Measurements from ENCODE around the gene LAT. TPM values are rescaled to one million over a fixed set of nuclear protein-coding genes. Genes with fewer than 3 reads are reported as not detected.
A peak's percentile ranks its signal among the peaks of the same experiment; 100 is the strongest.

Gene LAT
- total and polyA plus RNA-seq, 8 donors = 1.9 to 26.0 (median 2.7) TPM

DNA sequence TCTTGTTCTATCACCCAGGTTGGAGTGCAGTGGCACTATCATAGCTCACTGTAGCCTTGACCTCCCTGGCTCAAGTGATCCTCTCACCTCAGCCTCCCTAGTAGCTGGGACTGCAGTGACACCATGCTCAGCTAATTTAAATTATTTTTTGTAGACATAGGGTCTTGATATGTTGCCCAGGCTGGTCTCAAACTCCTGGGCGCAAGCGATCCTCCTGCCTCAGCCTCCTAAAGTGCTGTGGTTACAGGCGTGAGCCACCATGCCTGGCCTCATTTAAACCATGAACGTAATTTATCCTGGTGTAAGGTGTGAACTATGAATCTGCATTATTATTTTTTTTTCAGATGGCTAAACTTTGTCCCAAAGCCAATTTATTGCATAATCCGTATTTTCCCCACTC is 37.3 kb downstream of the LAT start:
- no peaks in the 10 kb centered on the region for H3K36me3 ChIP-seq
- no peak overlapping the region for H3K4me3 ChIP-seq
- DNase-seq (peak in 1 of 6 donors; percentile 3), ATAC-seq (no peak), FAIRE-seq (no peak)
- intact Hi-C loops (cut with DNase I) = no loop called here
- 68 to 75% methylated on average over 5 of the region's 5 CpGs for WGBS, 2 donors
- TF ChIP-seq, protein P1, sequence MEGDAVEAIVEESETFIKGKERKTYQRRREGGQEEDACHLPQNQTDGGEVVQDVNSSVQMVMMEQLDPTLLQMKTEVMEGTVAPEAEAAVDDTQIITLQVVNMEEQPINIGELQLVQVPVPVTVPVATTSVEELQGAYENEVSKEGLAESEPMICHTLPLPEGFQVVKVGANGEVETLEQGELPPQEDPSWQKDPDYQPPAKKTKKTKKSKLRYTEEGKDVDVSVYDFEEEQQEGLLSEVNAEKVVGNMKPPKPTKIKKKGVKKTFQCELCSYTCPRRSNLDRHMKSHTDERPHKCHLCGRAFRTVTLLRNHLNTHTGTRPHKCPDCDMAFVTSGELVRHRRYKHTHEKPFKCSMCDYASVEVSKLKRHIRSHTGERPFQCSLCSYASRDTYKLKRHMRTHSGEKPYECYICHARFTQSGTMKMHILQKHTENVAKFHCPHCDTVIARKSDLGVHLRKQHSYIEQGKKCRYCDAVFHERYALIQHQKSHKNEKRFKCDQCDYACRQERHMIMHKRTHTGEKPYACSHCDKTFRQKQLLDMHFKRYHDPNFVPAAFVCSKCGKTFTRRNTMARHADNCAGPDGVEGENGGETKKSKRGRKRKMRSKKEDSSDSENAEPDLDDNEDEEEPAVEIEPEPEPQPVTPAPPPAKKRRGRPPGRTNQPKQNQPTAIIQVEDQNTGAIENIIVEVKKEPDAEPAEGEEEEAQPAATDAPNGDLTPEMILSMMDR (IDR thresholded peaks at IDR 0.05) = no peak
- H3K27me3 ChIP-seq = no peaks in the 10 kb centered on the region
- H3K9me3 ChIP-seq = no peaks in the 10 kb centered on the region
- H3K27ac ChIP-seq = no peak overlapping the region
- no peaks in the 10 kb centered on the region for H3K4me1 ChIP-seq

DNA sequence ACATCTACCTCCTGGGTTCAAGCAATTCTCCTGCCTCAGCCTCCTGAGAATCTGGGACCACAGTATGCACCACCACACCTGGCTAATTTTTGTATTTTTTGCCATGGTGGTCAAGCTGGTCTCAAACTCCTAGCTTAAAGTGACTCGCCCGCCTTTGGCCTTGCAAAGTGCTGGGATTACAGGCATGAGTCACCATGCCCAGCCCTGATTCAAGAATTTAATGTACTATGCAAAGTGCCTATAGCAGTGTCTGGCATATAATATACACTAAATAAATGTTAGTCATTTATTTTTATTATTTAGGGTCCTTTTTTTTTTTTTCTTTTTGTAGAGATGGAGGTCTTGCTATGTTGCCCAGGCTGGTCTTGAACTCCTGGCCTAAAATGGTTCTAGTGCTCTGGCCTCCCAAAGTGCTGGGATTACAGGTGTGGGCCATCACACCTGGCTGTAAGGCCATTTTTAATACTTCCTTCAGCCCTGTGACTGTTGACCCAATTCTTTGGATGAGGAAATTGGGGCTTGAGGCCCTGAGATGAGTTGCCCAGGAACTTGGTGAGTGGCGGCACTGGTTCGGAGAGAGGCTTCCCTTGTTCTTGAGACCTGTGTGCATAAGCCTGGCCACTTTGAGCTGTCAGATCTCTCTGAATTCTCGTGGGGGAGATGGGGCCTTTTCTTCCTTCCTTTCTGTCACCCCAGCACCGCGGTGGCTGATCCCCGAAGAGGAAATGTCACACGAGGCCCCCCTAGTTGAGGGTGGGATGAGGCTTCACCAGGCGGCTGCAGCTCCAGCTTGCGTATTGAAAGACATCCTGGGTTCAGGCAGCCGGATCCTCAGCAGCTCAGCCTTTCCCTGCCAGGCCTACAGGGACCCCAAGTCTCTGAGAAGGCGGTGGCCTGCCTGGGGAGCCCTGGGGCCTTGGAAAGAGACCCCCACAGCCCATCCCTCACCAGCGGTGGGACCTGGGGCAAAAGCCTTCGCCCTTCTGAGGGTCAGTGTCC is 38.7 kb downstream of the LAT start:
- intact Hi-C loops (cut with DNase I) = no loop called here
- no peak for FAIRE-seq
- DNase-seq = peak in 1 of 6 donors; percentile 7

DNA sequence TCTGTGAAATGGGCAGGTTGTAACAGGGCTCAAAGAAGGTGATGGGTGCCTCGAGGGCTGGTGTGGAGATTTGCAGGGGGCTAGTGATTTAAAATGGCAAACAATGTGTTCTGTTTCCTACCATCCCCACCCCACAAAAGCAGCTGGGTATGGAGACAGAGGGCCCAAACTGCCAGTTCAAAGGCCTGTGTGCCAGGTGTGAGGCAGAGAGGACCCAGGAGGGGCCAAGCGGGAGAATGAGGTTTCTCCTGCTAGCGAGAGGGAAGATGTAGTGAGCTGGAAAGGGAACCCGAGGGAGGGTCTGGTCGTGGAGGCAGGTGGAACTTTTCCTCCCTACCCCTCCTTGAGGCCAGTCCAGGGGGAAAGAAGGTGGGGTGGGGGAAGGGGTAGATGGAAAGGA is 39.4 kb downstream of the LAT start:
- WGBS, 2 donors = 60 to 62% methylated on average over 5 of the region's 5 CpGs
- no peak for FAIRE-seq
- intact Hi-C loops (cut with DNase I) = no loop called here

More for the DNA sequence above, 38.7 kb downstream of the LAT start:
- Histone ChIP-seq H3K27ac (no peak overlapping the region), H3K9me3 (no peaks in the 10 kb centered on the region), H3K4me1 (no peaks in the 10 kb centered on the region), H3K27me3 (no peaks in the 10 kb centered on the region), H3K4me3 (no peak overlapping the region), H3K36me3 (no peaks in the 10 kb centered on the region)
- TF ChIP-seq, protein P1 (IDR thresholded peaks at IDR 0.05) = no peak
- no peak for ATAC-seq
- 61 to 75% methylated on average over 15 of the region's 15 CpGs for WGBS, 2 donors

DNA sequence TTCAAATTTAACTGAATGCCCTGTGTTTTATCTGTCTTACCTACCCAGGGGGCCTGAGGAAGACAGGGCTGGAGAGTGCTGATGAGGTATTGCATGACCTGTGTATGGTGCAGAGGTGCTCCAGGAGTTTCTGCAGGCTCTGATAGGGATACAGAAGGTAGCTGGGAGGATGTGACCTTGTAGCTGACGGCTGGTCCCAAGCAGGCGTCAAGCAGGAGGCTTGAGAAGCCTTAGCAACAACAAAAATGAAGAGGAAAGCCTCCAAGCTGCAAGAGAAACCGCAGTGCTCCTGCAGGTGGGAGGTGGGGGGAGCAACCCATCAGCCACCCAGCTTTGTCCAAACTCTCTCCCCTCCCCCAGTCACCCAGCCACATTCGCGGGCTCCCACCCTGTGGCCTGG is 40.4 kb downstream of the LAT start:
- intact Hi-C loops (cut with DNase I) = no loop called here
- FAIRE-seq = no peak

More for the DNA sequence above, 39.4 kb downstream of the LAT start:
- Histone ChIP-seq H3K9me3 (no peaks in the 10 kb centered on the region), H3K4me1 (no peaks in the 10 kb centered on the region), H3K27ac (no peak overlapping the region), H3K4me3 (no peak overlapping the region), H3K27me3 (no peaks in the 10 kb centered on the region), H3K36me3 (no peaks in the 10 kb centered on the region)
- TF ChIP-seq, protein P1 (IDR thresholded peaks at IDR 0.05) = no peak
- ATAC-seq (no peak), DNase-seq (no peak)

More for the DNA sequence above, 40.4 kb downstream of the LAT start:
- no peak overlapping the region for H3K4me3 ChIP-seq
- H3K36me3 ChIP-seq = no peaks in the 10 kb centered on the region
- H3K27me3 ChIP-seq = no peaks in the 10 kb centered on the region
- no peaks in the 10 kb centered on the region for H3K9me3 ChIP-seq
- TF ChIP-seq, protein P1 (IDR thresholded peaks at IDR 0.05) = no peak
- H3K27ac ChIP-seq = no peak overlapping the region
- DNase-seq (no peak), ATAC-seq (no peak)
- 30 to 59% methylated on average over 5 of the region's 5 CpGs for WGBS, 2 donors
- H3K4me1 ChIP-seq = no peaks in the 10 kb centered on the region
